DMS53 (cell line): ENCODE results near the gene EDARADD.
A peak's percentile ranks its signal among the peaks of the same experiment; 100 is the strongest.

Source experiments
- DNase-seq: peaks from one replicate; lab custom pipeline; 2025; lab: John Stamatoyannopoulos, UW

Gene EDARADD

DNA sequence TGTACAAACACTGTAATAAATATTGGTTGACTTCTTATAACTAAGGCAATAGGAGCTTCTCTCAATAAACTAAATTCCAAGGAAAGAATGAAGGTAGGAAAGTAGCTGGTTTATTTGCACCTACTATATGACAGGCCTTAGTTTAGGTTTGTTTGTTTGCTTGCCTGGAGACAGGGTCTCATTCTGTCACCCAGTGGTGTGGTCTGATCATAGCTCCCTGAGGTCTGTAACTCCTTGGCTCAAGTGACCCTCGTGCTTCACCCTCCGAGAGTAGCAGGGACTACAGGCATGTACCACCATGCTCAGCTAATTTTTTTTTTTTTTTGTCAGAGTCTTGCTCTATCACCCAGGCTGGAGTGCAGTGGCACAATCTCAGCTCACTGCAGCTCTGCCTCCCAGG, 1.9 kb upstream of the EDARADD start:
- DNase-seq: no peak

DNA sequence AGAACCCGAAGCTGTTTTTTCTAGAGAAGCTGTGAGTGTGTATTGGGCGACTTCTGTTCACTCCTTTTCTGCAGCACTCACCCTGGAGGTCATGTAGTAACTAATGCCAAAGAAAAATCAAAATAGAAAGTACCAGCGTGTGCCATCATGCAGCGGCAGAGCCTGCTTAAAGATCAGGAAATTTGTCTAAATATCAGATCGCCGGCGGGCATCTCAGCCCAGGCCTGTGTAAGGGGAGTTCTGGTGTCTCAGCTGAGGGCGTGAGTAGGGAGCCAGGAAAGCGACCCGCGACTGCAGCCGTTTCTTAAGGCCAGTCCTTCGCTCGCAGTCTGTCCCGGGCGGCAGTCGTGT, 768 bp downstream of the EDARADD start:
- peak; percentile 59 for DNase-seq

DNA sequence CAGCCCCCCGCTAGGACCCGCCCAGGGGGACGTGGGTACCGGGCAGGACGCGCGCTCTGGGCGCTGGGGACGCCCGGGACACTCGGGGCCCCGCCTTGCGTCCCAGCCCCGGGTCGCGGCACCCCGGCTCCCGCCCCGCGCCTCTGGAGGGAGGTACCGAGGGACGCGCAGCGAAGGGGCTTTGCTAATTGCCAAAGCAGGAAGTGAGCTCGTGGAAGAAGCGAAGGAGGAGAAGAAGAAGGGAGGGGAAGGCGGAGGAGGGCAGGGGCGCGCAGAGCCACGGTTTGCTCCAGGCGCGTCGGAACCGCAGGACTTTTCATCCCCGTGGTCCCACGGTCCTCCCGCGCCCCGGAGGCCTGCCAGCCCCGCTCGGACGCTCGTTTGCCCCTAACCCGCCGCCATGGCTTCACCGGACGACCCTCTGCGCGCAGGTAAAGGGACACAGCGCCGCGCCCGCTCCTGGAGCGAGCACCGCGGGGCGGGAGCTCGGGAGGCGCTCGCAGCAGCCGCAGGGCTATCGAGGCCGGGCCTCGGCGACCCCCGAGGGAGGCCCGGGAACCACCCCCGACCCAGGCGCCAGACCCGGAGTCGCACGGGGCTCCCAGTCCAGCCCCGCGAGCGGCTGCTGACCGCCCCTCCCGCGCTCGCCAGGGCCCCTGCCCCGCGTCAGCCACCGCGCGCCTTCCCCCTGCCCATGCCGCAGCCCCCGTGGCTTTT, 1.3 kb downstream of the EDARADD start:
- peak; percentile 59 for DNase-seq

DNA sequence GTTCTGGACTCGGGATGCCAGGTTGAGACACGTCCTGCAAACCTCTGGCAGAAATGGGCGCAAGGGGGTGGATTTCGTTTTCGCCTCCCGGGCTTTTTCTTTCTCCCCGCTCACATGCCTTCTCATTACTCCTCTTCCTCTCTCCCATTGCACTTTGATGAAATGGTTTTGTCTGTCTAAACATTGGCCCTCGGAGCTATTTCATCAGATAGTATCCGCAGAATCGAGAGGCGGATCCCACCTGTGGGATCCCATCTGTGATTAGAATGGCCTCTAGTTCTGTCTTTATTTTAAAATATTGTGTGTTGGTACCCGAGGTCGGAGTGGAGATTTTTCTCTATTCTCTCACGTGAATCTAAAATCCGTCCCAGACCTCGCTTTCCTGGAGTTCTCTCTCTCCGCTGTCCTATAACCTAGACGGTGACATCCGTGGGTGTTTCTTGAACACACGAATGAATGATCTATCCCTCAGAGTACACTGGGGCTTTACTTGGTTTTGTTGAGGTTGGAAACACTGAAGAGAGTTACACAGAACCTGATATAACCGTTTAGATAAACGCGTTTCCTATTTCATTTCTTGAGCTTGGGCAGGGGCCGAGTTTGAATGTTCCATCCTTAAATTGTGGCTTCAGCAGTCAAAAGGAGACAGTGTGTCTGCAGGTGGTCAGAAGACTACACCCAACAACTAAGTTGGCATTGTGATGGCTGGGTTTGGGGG, 2.0 kb downstream of the EDARADD start:
- DNase-seq: no peak

DNA sequence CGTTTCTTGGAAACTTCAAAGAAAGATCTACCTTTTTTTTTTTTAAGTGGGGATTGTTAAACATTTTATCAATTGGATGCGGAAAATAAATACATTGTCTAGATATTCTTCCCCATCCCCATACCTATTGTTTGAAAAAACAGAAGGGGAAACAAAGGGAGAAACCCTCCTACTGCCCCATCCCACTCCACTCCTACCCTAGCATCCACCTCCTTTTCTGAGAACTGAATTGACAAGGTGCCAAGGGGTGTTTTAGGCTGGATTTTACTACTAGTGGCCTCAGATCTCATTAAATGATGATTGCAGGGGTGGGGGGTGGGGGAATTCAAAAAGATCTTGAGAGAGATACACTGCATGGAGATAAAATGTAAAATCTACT, 2.6 kb downstream of the EDARADD start:
- no peak for DNase-seq

DNA sequence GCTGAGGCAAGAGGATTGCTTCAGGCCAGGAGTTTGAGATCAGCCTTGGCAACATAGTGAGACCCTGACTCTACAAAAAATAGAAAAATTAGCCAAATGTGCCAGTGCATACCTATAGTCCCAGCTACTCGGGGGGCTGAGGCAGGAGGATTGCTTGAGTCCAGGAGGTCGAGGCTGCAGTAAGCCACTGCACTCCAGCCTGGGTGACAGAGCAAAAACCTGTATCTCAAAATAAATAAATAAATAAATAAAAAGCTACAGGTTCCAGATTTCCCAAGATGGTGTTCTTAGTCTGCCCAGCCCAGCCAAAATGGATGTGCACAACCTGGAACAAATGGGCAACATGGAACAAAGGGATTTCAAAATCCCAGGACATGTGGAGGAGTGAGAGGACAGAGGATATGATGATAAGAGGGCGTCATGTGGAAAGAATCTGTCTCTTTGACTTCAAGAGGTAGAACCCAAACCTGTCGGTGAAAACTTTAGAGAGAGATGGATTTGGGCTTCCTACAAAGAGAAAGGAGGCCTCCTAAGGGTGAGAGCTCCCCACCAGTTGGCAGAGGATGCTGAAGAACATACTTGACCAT, 3.2 kb downstream of the EDARADD start:
- no peak for DNase-seq

DNA sequence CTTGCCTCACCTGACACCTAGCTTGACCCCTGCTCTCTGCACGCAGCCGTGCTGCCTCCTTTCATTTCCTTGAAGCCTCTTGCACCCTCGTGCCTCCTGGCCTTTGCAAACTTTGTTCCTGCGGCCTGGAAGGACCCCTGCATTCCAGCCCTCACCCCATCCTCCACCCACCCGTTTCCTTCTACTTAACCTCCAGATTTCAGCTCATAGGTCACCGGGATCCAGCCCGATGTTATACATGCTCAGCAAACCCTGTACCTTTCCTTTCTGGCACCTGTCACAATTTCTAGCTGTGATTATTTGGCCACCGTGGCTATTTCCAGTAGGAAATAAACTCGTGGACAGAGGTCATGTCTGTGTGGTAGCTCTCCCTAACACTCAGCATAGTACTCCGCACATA, 4.5 kb downstream of the EDARADD start:
- DNase-seq: no peak

DNA sequence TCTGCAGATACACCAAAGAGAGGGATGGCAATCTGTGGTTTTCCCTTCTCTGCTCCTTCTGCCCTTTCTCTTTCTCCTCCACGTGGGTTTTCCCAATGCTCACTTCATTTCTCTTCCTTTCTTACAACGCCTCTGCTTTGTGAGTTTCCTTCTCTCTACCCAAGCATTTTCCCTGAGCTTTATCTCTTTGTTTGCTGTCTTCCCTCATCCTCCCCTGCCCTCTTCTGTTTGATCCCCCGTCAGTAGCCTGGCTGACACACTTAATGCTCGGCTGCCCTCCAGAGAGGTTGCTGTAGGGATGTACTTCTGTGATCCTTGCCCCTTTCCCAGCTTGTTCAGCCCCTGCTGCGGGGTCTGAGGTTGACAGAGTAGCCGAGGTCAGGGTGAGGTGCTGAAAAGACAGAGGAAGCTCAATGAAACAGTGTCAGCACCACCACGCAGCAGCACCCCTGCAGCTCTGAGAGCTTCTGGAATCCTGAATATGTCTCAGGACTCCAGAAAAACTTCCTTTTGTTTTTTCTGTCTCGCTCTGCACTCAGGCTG, 6.0 kb downstream of the EDARADD start:
- no peak for DNase-seq

DNA sequence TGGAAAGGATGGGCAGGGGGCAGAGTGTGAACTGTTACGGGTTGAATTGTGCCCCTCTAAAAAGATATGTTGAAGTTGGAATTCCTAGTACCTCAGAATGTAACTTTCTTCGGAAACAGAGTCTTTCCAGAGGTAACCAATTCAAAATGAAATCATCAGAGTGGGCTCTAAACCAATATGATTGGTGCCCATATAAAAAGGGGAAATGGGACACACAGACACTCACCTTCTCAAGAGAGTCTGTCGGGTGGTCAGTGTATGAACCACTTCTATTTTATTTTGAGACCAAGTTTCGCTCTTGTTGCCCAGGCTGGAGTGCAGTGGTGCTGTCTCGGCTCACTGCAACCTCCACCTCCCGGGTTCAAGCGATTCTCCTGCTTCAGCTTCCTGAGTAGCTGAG, 7.6 kb downstream of the EDARADD start:
- DNase-seq: no peak

DNA sequence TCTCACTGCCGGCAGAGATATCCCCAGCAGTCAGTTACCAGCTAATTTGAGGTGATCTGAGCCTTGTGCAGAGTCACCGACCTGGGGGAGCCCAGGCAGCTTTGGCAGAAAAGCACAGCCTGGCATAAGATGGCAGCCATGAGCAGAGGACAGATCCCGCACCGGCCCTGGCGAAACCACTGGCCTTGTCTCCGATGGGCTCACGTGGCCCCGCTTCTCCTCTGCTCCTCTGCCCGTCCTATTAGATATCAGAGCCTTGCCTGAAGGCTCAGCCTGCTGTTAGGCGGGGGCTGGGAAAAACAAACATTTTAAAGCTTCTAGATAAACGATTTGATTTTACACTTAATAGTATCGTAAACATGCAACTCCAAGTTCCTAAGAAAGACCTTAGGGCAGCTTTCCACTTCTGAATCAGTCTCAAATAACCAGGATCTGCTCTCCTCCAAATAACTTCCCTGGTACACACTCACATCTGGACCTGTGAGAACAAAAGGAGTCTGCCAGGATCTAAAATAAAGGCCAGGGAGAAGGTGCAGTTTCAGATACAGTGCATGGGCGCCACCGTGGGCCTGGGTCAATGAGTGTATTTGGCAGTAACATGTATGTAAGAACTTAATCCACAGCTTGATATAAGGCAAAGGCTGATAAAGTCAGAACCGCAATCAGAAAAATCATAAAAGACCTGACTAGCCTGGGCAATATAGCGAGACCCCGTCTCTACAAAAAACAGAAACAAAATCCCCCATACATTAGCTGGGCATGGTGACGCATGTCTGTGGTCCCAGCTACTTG, 10.0 kb downstream of the EDARADD start:
- no peak for DNase-seq

DNA sequence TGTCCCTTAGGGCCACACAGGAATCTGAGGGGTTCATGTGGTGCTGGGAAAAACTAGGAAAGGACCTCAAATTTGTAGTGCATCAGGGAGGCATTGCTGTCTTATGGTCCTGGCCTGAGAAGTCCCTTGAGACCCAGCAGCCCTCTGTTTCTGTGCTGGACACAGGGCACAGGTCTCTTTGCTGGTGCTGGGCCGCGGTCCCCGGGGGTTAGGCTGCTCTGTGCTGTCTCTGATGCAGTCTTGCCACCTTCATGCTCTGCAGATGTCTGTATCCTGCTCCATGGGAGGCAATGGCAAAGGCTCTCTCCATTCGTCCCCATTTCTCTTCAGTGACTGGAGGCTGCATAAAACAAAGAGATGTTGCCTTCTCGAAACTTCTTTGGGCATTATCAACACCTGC, 13.0 kb downstream of the EDARADD start:
- DNase-seq: no peak

DNA sequence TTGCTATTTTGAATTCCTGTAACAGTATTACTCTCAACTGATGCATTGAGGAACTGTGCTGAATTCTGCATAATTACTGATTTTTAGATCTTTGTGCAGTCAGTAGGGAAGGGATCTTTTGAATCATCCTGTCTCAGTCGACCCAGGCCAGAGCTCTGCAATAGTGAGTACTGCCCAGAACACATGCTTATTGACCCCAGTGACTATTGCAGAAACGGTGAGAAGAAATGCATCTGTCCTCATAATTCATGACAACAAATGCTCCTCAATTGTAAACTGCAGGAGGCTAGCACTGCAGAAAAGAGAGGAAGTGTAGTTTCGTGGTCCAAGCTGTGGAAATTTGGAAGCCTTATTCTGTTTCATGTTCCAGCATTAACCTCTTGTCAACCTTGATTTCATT, 19.6 kb downstream of the EDARADD start:
- DNase-seq: no peak

DNA sequence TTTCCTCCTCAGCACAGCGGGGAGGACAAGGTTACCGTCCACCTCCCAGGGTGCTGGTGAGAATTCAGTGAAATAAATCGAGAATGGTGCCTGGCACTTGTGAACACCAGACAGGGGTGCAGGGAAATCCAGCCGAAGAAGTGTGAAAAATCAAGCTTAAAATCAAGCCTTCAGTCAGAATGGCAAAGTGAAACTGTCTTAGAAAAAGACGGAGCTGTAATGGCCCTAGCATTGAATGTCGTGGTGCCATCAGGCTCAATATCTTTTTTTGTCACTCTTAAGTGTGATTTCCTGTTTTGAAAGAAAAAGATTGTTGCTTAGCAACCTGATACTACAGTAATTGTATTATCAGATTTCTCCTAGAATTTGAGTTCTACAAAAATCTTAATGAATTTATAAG, 22.1 kb downstream of the EDARADD start:
- DNase-seq: peak; percentile 44

DNA sequence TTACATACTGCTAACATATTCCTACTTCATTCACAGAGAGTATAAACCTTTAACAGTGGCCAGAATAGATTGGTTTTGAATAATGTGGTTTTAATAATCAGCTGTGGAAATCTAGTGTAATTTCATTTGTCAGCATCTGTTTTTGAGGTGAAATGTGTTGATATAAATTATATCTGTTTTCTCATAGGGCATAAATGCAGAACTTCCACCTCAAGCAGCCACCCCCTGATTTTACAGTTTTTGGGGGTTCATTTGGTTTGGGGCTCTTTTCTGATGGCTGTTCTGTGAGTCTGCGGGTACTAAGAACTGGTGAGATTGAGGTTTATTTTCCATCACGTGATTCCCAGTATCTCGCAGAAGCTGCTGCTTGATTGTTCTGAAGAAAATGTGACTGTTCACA, 23.2 kb downstream of the EDARADD start:
- DNase-seq: no peak

DNA sequence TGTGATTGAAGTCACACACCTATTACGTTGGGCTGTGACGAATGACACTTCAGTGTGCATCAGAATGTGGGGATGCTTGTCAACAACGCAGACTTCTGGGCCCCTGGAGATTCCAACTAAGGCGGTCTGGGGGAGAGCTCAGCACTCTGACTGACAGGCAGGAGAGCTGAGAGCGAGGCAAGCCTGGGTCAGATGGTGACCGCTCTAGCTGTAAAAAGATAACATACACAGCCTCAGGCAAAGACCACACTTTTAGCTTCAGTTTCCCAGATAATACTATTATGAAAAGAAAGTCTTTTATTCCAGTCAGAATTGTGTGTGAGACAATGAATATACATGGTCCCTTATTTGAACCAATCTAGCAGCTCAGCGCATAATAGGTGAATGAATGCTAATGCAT, 25.4 kb downstream of the EDARADD start:
- DNase-seq: no peak

DNA sequence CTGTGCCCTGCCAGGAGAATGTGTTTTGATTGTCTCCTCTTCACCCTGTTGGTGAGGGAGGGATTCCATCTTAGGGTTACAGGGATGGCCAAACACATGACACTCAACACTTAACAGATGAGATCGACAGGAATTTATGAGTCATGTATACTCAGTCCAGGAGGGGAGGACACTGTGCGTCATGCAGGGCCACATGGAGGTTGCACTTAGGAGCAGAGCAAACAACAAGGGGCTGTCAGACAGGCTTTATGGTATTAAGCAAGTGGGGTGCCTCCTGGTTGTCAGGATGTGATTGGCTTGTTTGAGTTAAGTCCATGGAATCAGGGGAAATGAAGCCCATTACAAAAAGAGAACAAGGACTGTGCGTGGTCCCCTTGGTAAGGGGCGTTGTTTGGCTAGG, 26.9 kb downstream of the EDARADD start:
- DNase-seq: peak; percentile 87

DNA sequence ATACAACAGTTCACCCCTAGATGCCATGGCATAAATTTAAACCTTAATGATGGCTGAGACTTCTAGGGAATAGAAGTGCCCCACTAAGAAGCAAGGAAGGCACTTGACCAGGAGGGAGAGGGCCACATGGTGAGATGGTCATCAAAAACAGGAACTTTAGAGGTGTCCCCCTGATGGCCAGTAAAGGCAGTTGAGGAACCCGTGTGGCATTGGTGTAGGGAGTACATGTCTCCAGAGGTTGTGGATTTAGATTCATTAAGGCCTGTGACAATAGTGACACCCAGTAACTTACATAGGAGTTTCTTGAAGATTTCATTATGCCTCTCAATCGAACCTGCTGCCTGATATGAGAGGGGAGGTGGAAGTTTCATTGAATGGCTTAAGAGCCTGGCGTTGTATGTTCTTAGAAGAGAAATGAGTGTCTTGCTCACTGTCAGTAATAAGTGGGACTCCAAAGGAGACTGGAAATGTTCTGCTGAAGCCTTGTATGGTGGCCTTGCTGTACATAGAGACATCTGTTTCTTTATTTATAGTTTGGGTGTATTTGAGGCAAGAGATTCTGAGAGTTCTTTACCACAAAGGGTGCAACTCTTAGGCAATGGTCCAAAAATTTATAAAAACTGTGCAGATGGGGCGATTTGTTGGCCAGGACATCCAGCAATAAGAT, 27.9 kb downstream of the EDARADD start:
- DNase-seq: no peak

DNA sequence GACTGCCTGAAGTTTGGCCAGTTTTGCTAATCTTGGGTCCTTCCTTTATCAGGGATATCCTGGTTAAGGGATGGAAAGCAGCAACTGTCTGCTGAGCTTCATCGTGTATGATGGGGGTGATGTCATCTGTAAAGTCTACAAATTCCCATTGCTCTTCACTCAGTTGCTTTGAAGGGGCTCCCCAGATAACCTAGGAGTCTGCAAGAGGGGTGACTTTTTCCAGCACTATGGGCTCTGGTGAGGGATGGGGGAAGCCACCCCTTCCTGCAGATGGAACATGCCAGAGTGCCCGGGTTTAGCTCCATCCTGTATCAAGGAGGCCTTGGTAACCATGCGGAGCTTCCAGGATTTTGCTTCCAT, 28.4 kb downstream of the EDARADD start:
- no peak for DNase-seq

DNA sequence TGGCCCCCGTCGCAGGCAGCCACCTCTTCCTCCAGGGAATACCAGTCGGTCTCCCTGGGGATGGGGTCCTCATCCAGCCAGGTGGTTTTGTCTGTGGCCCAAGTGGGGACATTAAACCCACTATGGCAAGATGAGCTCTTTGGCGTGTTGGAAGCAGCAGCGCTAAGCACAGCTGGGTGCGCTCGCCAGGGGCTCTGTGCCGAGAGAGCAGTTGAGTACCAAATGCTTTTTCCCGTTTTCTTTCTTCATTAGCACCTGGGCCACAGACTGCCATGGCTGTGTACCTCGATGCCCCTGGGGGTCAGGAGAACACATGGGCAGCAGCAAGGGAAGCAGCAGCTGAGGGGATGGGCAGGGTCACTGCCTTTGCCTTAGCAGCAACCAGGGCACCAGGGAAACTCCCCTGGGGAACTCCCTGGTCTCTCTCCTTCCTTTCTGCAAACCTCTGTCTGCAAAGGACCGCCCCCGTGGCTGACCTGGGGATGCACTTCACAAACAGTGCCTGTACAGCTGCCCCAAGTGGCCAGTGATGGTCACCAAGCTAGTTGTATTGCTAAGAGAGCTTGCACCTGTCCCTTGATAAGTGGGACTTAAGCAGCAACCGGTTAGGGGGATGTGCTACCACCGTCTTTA, 31.1 kb downstream of the EDARADD start:
- DNase-seq: peak; percentile 77

DNA sequence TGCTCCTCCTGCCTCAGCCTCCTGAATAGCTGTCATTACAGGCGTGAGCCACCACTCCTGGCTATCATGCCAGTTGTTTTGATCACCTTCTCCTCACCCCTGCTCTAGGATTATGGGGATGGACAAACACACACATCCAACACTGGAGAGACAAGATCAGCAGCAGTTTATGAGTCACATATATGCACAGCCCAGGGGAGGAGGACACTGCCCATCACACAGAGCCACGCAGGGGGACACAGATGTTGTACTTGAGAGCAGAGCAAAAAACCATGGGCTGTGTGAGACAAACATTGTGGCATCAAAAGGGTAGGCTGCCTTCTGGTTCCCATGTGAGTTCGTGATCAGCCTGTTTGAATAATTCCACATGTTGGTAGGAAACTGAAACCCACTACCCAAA, 32.1 kb downstream of the EDARADD start:
- DNase-seq: peak; percentile 25

DNA sequence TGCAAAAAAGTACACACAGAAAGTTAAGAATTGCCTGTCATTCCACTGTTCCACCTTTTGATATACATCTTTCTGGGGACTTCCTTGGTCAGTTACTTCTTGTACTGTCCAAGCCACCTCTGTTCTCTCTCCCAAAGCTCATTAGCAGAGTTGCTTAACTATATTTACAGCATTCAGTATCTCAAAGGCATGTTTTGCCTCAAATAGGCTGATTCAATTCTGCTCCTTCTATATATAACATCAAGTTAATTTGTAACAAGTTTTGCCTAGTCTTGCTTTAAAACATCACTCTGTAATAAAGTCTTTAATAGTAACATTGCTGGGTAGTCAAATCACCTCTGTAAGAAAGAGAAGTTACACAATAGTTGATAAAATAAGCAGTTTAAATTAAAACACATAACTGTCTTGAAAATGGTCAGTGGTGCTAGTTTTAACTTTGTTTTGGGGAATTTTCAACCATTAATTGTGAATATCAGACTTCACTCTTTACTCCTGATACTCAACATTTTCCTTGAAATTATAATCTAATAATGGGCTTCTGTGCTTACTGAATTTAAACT, 35.7 kb downstream of the EDARADD start:
- no peak for DNase-seq
